GM23338 (cell line): ENCODE results near the gene PIP4K2B. TPM values are rescaled to one million over a fixed set of nuclear protein-coding genes. Genes with fewer than 3 reads are reported as not detected.

ENCODE experiments used
- ATAC-seq: fragments of 200-7000 bp; cut with Tn5 transposase; 3 replicates; pipeline ENCODE4 v1.9.1; 2020
- DNase-seq: peaks from one replicate; pipeline ENCODE4 v3.0.0-alpha.2; 2015; ENCODE audit warnings: low spot score
- H2AFZ ChIP-seq: fragments of 200-600 bp; sonication (generic); 2 replicates; pipeline ENCODE4 v1.8.0; 2016; ENCODE audit warnings: antibody characterized with exemption, mild to moderate bottlenecking, moderate library complexity
- H3F3A ChIP-seq: fragments of 200-600 bp; sonication (generic); replicated peaks from 2 replicates; pipeline ENCODE4 v1.8.0; 2017; ENCODE audit warnings: antibody characterized with exemption, mixed run types, low read depth
- H3K27ac ChIP-seq: fragments of 200-600 bp; sonication (generic); 2 replicates; pipeline ENCODE4 v1.6.1; 2016; ENCODE audit warnings: low read depth
- H3K27me3 ChIP-seq: fragments of 200-600 bp; sonication (generic); 2 replicates; pipeline ENCODE4 v1.8.0; 2016; ENCODE audit warnings: mild to moderate bottlenecking, mixed run types, moderate library complexity; ENCODE audit not compliant: insufficient read depth
- H3K36me3 ChIP-seq: fragments of 200-600 bp; sonication (generic); 2 replicates; pipeline ENCODE4 v1.8.0; 2016; ENCODE audit warnings: mild to moderate bottlenecking; ENCODE audit not compliant: insufficient read depth
- H3K4me1 ChIP-seq: fragments of 200-600 bp; sonication (generic); 2 replicates; pipeline ENCODE4 v1.8.0; 2016; ENCODE audit warnings: mild to moderate bottlenecking, moderate library complexity; ENCODE audit not compliant: insufficient read depth
- H3K4me2 ChIP-seq: fragments of 200-600 bp; sonication (generic); 2 replicates; pipeline ENCODE4 v1.7.1; 2017; ENCODE audit warnings: mixed run types
- H3K4me3 ChIP-seq: fragments of 200-600 bp; sonication (generic); 2 replicates; pipeline ENCODE4 v1.6.1; 2016; ENCODE audit warnings: mixed run types
- H3K79me2 ChIP-seq: fragments of 200-600 bp; sonication (generic); replicated peaks from 2 replicates; pipeline ENCODE4 v1.8.0; 2017; ENCODE audit warnings: mild to moderate bottlenecking; ENCODE audit not compliant: insufficient read depth
- H3K9me2 ChIP-seq: fragments of 200-600 bp; sonication (generic); 2 replicates; pipeline ENCODE4 v1.8.0; 2017; ENCODE audit not compliant: insufficient read depth
- H4K20me1 ChIP-seq: fragments of 200-600 bp; sonication (generic); replicated peaks from 2 replicates; pipeline ENCODE4 v1.8.0; 2017; ENCODE audit warnings: mild to moderate bottlenecking; ENCODE audit not compliant: insufficient read depth
- H3K27ac Mint-ChIP-seq: 2 replicates; pipeline ENCODE4 v1.8.0; 2020; ENCODE audit warnings: inconsistent platforms, mild to moderate bottlenecking, moderate library complexity, mixed read lengths
- H3K27me3 Mint-ChIP-seq: 3 replicates; pipeline ENCODE4 v1.8.0; 2022; ENCODE audit warnings: low read depth, mild to moderate bottlenecking, moderate library complexity, mixed read lengths, inconsistent platforms; ENCODE audit not compliant: insufficient read depth, poor library complexity
- H3K36me3 Mint-ChIP-seq: 3 replicates; pipeline ENCODE4 v1.8.0; 2021; ENCODE audit warnings: low read depth, mild to moderate bottlenecking, inconsistent platforms, moderate library complexity, mixed read lengths
- H3K4me1 Mint-ChIP-seq: 3 replicates; pipeline ENCODE4 v1.8.0; 2020; ENCODE audit warnings: mild to moderate bottlenecking, inconsistent platforms, mixed read lengths
- H3K4me3 Mint-ChIP-seq: 3 replicates; pipeline ENCODE4 v1.8.0; 2021; ENCODE audit warnings: moderate library complexity, mild to moderate bottlenecking, inconsistent platforms, mixed read lengths
- H3K9me3 Mint-ChIP-seq: 3 replicates; pipeline ENCODE4 v1.8.0; 2020; ENCODE audit warnings: moderate library complexity, mild to moderate bottlenecking, inconsistent platforms, mixed read lengths
- CREB1 ChIP-seq: fragments of 250-450 bp; sonication (Bioruptor Pico); IDR thresholded peaks from 2 replicates; pipeline ENCODE4 v1.5.0; 2020; ENCODE audit warnings: low read depth, mild to moderate bottlenecking, moderate library complexity
- CTCF ChIP-seq, 2 experiments: fragments of 200-600 bp in 1 of 2; sonication (generic) in 1 of 2; conservative IDR thresholded peaks; 2 replicates each; pipeline versions ENCODE4 v1.5.1 to v1.6.1; 2016 to 2017; ENCODE audit warnings: antibody characterized with exemption in 2 of 2, low read depth in 2 of 2, mild to moderate bottlenecking in 2 of 2, moderate library complexity in 1 of 2
- ETS1 ChIP-seq: IDR thresholded peaks from 2 replicates; pipeline ENCODE4 v1.6.1; 2016; ENCODE audit warnings: antibody characterized with exemption
- EZH2 ChIP-seq: fragments of 200-600 bp; sonication (generic); IDR thresholded peaks from one replicate; pipeline ENCODE4 v1.8.0; 2017; ENCODE audit warnings: antibody characterized with exemption, mild to moderate bottlenecking, low read depth; ENCODE audit not compliant: unreplicated experiment
- JUNB ChIP-seq: IDR thresholded peaks from one replicate; pipeline ENCODE4 v1.6.1; 2016; ENCODE audit warnings: antibody characterized with exemption; ENCODE audit not compliant: unreplicated experiment
- NANOG ChIP-seq: IDR thresholded peaks from 2 replicates; pipeline ENCODE4 v1.6.1; 2016; ENCODE audit warnings: antibody characterized with exemption, borderline replicate concordance
- POLR2AphosphoS5 ChIP-seq: IDR thresholded peaks from 2 replicates; pipeline ENCODE4 v1.6.1; 2016; ENCODE audit warnings: antibody characterized with exemption, low read depth
- STAT1 ChIP-seq: IDR thresholded peaks from one replicate; pipeline ENCODE4 v1.6.1; 2016; ENCODE audit warnings: antibody characterized with exemption; ENCODE audit not compliant: unreplicated experiment
- ZNF114 ChIP-seq: fragments of 250-450 bp; sonication (Bioruptor Pico); IDR thresholded peaks from 2 replicates; pipeline ENCODE4 v1.5.0; 2020; ENCODE audit warnings: mild to moderate bottlenecking, moderate library complexity
- ZNF331 ChIP-seq: fragments of 250-450 bp; sonication (Bioruptor Pico); IDR thresholded peaks from 2 replicates; pipeline ENCODE4 v1.5.0; 2020; ENCODE audit warnings: low read depth, mild to moderate bottlenecking, moderate library complexity
- ZNF462 ChIP-seq: fragments of 250-450 bp; sonication (Bioruptor Pico); IDR thresholded peaks from 2 replicates; pipeline ENCODE4 v1.5.0; 2020; ENCODE audit warnings: mild to moderate bottlenecking, moderate library complexity
- polyA plus RNA-seq: library from polyadenylated mRNA; unstranded; fragments of >200 nt; fragmentation: Nextera tagmentation; extraction: Ambion mirVana; gene quantifications from 2 replicates; pipeline ENCODE4 v1.2.1, GENCODE V29; 2016
- total RNA-seq: library from RNA; depleted of rRNA; stranded (reverse); fragments of >200 nt; shearing (Covaris generic); gene quantifications from 2 replicates; pipeline ENCODE4 v1.2.3, GENCODE V29; 2014

PIP4K2B gene
- total and polyA plus RNA-seq, 2 experiments from 2014 or later = 9.5 to 43.4 TPM

GRCh38 chr17:38746004-38746848 is 53.1 kb downstream of the PIP4K2B start:
- Mint-ChIP-seq H3K36me3 (peaks cover 19% of the 10 kb centered on the region), H3K4me1 (peaks cover 55% of the 10 kb centered on the region), H3K27me3 (peaks cover 41% of the 10 kb centered on the region), H3K4me3 (peak overlapping the region; percentile 97), H3K9me3 (no peaks in the 10 kb centered on the region; the same call in 1 of the 3 replicates), H3K27ac (peak overlapping the region; percentile 22)
- Histone ChIP-seq H3K79me2 (peaks cover 67% of the 10 kb centered on the region), H3K4me3 (peak overlapping the region; percentile 99), H3K4me2 (peak overlapping the region; percentile 84), H3K4me1 (peaks cover 49% of the 10 kb centered on the region), H3K27ac (0 out of 2 replicates have a peak overlapping the region, but pooled peaks have one; percentile 56), H2AFZ (no peak overlapping the region), H3K27me3 (peaks cover 13% of the 10 kb centered on the region), H3K36me3 (no peaks in the 10 kb centered on the region), H3K9me2 (no peaks in the 10 kb centered on the region), H4K20me1 (peaks cover 49% of the 10 kb centered on the region), H3F3A (peaks cover 3% of the 10 kb centered on the region; the same call in 1 of the 2 replicates)
- no peak for ATAC-seq
- no peak for TF ChIP-seq CREB1 (CRISPR knock-in tag)
- TF ChIP-seq ZNF331 (CRISPR knock-in tag) = no peak
- TF ChIP-seq CTCF (conservative IDR thresholded peaks at IDR 0.05; ENCODE audit: low read depth in 2 of 2) = no peak
- TF ChIP-seq NANOG = no peak
- TF ChIP-seq STAT1 = no peak
- TF ChIP-seq ZNF114 (CRISPR knock-in tag) = no peak
- DNase-seq = peak; percentile 65

GRCh38 chr17:38745545-38745944 is 53.8 kb downstream of the PIP4K2B start:
- no peaks in the 10 kb centered on the region for H3K9me2 ChIP-seq
- DNase-seq = no peak
- Mint-ChIP-seq H3K36me3 (peaks cover 26% of the 10 kb centered on the region), H3K27me3 (peaks cover 35% of the 10 kb centered on the region), H3K9me3 (no peaks in the 10 kb centered on the region; the same call in 2 of the 3 replicates), H3K4me1 (peaks cover 57% of the 10 kb centered on the region), H3K27ac (no peak overlapping the region), H3K4me3 (peak overlapping the region; percentile 97)
- H2AFZ ChIP-seq = no peak overlapping the region
- peaks cover 42% of the 10 kb centered on the region for H3K4me1 ChIP-seq
- peak overlapping the region; percentile 99; the same call in 1 of the 2 replicates for H3K4me3 ChIP-seq
- H4K20me1 ChIP-seq = peaks cover 55% of the 10 kb centered on the region
- peaks cover 74% of the 10 kb centered on the region for H3K79me2 ChIP-seq
- peak overlapping the region; percentile 84 for H3K4me2 ChIP-seq
- no peaks in the 10 kb centered on the region for H3K36me3 ChIP-seq
- peaks cover 3% of the 10 kb centered on the region; the same call in 1 of the 2 replicates for H3F3A ChIP-seq
- no peak for ATAC-seq
- H3K27ac ChIP-seq = no peak overlapping the region
- H3K27me3 ChIP-seq = peaks cover 6% of the 10 kb centered on the region
- TF ChIP-seq CREB1 (CRISPR knock-in tag) = no peak
- TF ChIP-seq ZNF114 (CRISPR knock-in tag) = no peak
- TF ChIP-seq EZH2 = no peak
- TF ChIP-seq POLR2AphosphoS5 = no peak
- no peak for TF ChIP-seq ZNF462
- no peak for TF ChIP-seq JUNB
- no peak for TF ChIP-seq ETS1
- TF ChIP-seq STAT1 = no peak
